ENCODE results near the gene ARAF. TPM values are rescaled to one million over a fixed set of nuclear protein-coding genes. Genes with fewer than 3 reads are reported as not detected.

The ARAF gene
- total RNA-seq, 1 donor from 2014 or later = 11.9 TPM

- no peak for DNase-seq
Observed at GRCh38 chrX:47564438-47565085, 3.6 kb downstream of the ARAF start.

DNA sequence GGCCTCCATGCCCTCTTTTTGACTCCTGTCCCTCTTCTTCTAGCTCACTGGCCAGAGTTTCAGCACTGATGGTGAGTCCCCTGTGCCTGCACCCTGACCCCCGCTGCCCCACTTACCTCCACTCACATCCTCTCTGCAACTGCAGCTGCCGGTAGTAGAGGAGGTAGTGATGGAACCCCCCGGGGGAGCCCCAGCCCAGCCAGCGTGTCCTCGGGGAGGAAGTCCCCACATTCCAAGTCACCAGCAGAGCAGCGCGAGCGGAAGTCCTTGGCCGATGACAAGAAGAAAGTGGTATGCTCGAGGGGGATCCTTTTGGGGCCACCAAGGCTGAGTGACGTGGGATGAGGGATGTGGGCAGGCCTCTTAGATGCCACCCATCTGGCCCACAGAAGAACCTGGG lies 5.8 kb downstream of the ARAF start:
- no peak for DNase-seq

DNA sequence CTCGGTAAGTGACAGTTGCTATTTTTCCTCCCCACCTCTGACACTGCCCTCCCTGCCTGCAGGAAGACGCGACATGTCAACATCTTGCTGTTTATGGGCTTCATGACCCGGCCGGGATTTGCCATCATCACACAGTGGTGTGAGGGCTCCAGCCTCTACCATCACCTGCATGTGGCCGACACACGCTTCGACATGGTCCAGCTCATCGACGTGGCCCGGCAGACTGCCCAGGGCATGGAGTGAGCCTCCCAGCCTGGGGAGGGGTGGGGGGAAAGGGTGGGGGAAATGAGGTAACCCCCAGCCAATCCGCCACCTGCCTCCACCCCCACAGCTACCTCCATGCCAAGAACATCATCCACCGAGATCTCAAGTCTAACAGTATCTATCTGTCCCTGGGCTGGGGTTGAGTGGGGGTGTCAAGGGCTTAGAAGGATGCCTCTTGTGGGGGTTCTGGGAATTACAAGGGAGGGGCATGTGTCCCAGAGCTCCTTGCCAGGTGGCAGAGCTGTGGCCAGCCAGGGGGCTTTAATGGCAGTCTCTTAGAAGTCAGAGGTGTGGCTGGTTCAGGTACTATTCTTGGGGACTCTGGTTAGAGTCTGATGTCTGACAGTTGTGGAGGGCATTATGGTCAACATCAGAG lies 7.8 kb downstream of the ARAF start:
- DNase-seq = no peak

- DNase-seq = no peak
Observed at GRCh38 chrX:47570794-47571193, 9.8 kb downstream of the ARAF start.

- DNase-seq = no peak
Observed at GRCh38 chrX:47571215-47571614, 10.2 kb downstream of the ARAF start.

DNA sequence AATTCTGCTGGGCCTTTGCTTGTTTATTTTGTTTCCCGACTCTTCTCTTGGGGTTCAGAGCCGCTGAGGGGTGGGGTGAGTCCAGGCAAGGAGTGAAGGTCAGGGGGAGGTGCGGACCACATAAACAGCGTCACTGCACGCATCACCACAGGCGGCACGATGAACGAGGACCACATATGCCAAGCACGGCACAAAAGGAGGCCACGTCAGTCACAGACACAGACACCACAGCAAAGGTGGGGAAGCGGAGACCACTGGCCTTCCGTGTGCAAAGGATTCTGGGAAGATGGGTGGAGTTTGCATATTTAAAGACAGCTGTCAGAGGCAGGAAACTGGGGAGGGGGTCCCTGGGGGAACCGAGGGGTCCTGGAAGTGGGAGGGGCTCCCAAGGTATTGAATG lies 10.9 kb downstream of the ARAF start:
- no peak for DNase-seq

DNA sequence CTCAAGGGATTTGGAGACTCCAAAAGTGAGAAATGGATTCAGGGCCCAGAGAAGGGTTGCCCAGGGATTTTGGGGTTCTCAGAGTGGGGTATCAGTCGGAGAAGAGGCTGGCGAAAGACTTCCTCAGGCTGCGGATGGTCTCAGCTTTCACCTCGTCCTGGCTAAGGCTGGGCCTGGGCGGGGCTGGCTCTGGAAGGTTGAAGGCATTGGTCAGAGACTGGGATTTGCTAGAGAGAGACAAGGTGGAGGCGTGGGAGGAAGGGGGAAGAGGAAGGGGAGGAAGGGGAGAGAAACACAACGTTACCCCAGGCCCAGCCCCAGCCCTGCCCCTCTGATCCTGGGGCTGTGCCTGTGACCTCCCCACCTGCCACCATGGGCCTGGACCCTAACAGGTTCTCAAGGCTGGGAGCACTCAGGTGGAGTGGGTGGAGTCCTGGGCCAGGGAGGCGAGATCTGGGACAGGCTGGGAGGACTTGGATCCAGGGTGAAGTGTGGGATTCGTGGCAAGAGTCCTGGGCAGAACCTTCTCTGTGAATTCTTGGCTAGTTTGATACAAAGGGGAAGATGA lies 11.9 kb downstream of the ARAF start:
- no peak for DNase-seq

- peak; percentile 82 for DNase-seq
Observed at GRCh38 chrX:47573341-47574075, 12.5 kb downstream of the ARAF start.

- DNase-seq = no peak
Observed at GRCh38 chrX:47574076-47574546, 13.1 kb downstream of the ARAF start.

DNA sequence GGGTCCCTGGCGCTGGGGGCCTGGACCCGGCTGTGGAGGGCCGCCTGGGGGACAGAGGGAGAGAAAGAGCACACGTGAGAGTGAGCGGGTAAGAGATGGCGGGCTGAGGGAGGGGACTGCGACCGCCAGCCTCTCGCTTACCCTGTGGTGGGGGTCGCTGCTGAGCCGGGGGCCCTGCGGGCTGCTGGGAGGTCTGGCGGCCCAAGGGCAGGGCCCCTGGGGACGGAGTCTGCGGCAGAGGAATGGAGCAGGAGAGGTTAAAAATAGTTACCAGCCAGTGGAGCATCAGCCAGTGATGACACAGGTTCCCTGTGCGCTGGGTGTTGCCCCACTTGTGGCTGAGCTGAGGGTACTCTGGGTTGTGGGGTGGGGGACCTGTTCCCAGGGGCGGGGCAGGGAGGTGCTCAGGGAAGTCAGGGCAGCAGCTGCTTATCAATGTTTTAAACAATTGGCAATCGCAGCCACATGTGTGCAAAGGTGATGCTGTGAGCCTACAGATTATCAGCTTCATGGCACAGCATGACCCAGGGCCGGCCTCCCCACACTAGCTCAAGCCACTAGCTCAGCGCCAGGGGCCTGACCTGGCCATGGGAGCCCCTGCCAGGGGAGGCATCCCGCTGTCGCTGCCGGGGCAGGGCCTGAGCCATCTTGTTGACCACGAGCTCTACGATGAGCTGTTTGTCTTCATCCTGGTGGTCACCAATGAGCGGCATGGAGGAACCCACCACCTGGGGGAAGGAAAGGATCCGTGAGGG lies 13.7 kb downstream of the ARAF start:
- DNase-seq = no peak

GRCh38 chrX:47576021-47576898 lies 15.3 kb downstream of the ARAF start:
- no peak for DNase-seq

DNA sequence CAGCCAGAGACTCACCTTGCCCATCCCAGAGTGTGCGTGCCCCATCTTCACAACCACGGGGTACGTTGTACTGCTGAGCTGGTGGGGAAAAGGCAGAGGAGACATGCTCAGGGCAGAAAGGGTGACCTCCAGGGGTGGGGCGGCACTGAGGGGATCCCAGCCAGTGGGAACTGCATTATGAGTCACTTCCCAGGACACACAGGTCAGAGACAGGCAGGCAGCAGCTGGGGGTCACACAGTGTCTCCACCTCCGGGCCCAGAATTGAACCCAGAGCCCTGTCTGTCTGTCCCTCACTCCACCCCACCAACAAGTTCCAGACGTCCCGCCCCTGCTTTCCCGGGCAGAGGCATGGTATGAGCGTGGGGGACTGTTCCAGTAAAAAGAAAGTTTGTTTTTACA lies 16.4 kb downstream of the ARAF start:
- DNase-seq = no peak

DNA sequence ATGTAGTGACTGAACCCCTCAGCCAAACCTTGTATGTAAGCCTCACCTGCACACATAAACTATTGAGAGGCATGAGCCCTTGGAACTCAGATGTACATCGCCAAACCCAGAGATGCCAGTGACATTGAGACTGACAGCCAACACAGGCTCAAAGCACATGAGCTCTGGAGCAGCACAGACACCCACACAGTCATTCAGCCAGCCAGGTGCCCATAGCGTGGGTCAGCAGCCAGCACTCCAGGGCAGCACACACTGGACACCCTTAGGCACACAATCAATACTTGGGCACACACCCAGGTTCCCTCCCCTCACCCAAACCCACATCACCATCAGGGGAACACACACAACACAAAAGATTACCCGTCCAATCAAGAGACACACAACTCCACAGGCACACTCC lies 16.9 kb downstream of the ARAF start:
- no peak for DNase-seq

DNA sequence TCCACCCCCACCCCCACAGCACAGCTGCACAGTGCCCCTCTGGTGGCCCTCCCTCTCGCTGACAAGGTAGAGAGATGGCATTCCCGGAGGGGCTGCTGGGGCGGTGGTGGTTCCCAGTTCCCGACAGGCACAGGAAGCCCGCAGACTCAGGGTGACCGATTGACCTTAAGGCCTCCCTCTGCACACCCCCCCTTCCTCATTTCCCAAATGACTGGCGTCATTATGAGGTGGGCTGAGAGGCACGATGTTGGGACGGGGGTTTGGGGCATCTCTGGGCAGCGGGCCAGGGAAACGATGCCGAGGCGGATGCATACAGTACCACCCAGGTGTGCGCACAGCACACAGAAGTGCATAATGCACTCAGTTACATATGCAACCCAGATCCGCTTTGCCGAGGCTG lies 17.7 kb downstream of the ARAF start:
- DNase-seq = no peak

DNA sequence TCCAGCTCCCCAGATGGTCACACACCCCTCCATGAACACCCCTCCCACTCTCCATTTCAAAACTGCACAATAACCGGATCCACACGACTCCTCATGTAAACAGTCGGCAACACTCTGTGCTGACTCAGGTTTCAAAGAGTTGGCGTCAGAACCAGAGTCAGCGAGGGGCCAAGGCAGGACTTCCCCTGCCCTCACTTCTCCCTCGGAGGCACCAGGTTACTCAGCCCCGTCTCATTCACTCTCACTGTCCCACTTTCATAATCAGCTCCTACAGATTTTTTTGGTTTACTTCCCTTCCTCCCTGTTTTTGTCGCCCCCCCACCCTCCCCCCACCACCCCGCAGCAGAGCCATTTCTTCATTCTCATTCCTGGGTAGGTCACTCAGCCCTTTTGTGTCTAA lies 18.5 kb downstream of the ARAF start:
- no peak for DNase-seq

GRCh38 chrX:47581731-47582647 lies 21.0 kb downstream of the ARAF start, which contains the start of gene TIMP1:
Gene TIMP1 (plus strand): TSS chrX:47582436. CDS start chrX:47583416, 980 bp downstream.
- DNase-seq = peak; percentile 85

DNA sequence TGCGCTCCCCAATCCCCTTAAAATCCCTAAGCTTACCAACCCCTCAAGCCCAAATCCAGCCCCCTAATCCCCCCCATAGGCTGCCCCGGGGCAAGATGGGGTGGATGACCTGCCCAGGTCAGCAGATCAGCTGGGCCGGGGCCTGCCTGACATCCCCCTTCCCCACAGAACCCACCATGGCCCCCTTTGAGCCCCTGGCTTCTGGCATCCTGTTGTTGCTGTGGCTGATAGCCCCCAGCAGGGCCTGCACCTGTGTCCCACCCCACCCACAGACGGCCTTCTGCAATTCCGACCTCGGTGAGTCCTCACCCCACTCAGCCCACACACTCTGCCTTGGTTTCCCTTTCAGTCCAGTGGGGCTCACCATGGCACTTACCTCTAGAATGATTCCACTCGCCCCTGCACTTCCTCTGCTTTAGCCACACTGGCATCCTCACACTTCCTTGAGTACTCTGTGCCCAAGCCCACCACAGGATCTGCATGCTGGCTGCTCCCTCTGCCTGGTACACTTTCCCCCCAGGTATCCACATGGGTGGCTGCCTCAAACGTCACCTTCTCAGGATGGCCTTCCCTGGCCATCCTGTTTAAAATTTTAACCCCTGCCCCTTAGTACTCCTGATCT lies 22.3 kb downstream of the ARAF start:
- no peak for DNase-seq

DNA sequence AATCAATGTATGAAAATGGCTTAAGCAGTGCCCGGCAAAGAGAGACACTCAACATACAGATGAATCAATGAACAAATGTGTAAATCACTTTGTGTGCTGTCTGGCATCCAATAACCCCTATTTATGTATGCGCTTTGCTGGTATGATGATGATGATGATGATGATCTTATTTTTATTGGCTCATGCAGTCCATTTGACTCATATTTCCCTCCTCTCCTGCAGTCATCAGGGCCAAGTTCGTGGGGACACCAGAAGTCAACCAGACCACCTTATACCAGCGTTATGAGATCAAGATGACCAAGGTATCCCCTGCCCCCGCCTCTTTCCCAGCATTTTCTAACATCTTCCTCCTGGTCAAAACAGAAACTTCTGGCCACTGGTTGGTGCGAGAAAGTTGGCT lies 23.7 kb downstream of the ARAF start:
- no peak for DNase-seq

DNA sequence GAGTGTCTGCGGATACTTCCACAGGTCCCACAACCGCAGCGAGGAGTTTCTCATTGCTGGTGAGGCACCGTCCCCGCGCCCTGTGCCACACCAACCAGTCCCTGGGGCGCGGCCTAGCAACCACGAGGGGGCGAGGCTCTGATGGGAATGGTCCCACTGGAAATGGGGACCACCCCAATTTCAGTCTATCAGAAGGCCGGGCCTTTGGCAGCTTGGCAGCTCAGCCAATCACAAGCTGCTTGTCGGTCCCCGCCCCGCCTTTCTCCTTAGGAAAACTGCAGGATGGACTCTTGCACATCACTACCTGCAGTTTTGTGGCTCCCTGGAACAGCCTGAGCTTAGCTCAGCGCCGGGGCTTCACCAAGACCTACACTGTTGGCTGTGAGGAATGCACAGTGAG lies 24.3 kb downstream of the ARAF start:
- DNase-seq = no peak
